Fibroblast of the aortic adventitia (primary cell): ENCODE results near the gene SLC23A2. TPM values are rescaled to one million over a fixed set of nuclear protein-coding genes. Genes with fewer than 3 reads are reported as not detected.
"Not testable (repeated sequence)": the region's sequence is repeated elsewhere in the genome, so short reads cannot be mapped to it uniquely, and the experiment has no call there.

ENCODE experiments used
- DNase-seq: peaks from one replicate; pipeline ENCODE4 v3.0.0-alpha.2; 2010; ENCODE audit warnings: low read depth
- H3K4me3 ChIP-seq: 2 replicates; pipeline ENCODE4 v1.5.1; 2011; ENCODE audit warnings: low read depth, mild to moderate bottlenecking, control low read depth, low read length, moderate library complexity
- CTCF ChIP-seq: IDR thresholded peaks from 2 replicates; pipeline ENCODE4 v1.5.1; 2011; ENCODE audit warnings: mild to moderate bottlenecking, low read length, control low read depth, inconsistent platforms; ENCODE audit not compliant: insufficient read depth
- total RNA-seq: library from RNA; depleted of rRNA; stranded (reverse); fragments of >200 nt; gene quantifications from 2 replicates; pipeline ENCODE4 v1.2.3, GENCODE V29; 2012; ENCODE audit warnings: low replicate concordance

SLC23A2 gene
- total RNA-seq, 1 donor: 24.6 TPM

GRCh38 chr20:5039889-5040288 is 38.6 kb upstream of the SLC23A2 start:
- no peak for DNase-seq
- H3K4me3 ChIP-seq: no peak overlapping the region
- no peak for TF ChIP-seq CTCF

GRCh38 chr20:5039255-5039657 is 37.9 kb upstream of the SLC23A2 start:
- no peak for DNase-seq
- TF ChIP-seq CTCF: no peak
- H3K4me3 ChIP-seq: no peak overlapping the region

- TF ChIP-seq CTCF: no peak
- DNase-seq: no peak
- H3K4me3 ChIP-seq: no peak overlapping the region
These were observed 35.5 kb upstream of the SLC23A2 start for GRCh38 chr20:5036828-5037227.

GRCh38 chr20:5035518-5035917 is 34.2 kb upstream of the SLC23A2 start:
- DNase-seq, H3K4me3 ChIP-seq: not testable (repeated sequence)

GRCh38 chr20:5033566-5033965 is 32.3 kb upstream of the SLC23A2 start:
- peak; percentile 63 for DNase-seq
- no peak overlapping the region for H3K4me3 ChIP-seq

GRCh38 chr20:5031701-5032100 is 30.4 kb upstream of the SLC23A2 start:
- not testable (repeated sequence) for DNase-seq, H3K4me3 ChIP-seq

More at GRCh38 chr20:5033566-5033965, 32.3 kb upstream of the SLC23A2 start:
- no peak for TF ChIP-seq CTCF

- TF ChIP-seq CTCF: no peak
- no peak for DNase-seq
These were observed 29.9 kb upstream of the SLC23A2 start for GRCh38 chr20:5031206-5031557.

GRCh38 chr20:5030348-5031205 is 29.3 kb upstream of the SLC23A2 start:
- no peak for DNase-seq
- no peak for TF ChIP-seq CTCF
- no peak overlapping the region for H3K4me3 ChIP-seq

More at GRCh38 chr20:5031206-5031557, 29.9 kb upstream of the SLC23A2 start:
- no peak overlapping the region for H3K4me3 ChIP-seq

GRCh38 chr20:5028258-5029059 is 27.1 kb upstream of the SLC23A2 start:
- H3K4me3 ChIP-seq: not testable (repeated sequence)
- DNase-seq: peak; percentile 4
